ENCODE measurements around the gene MYRFL.
"Not testable (repeated sequence)": the region's sequence is repeated elsewhere in the genome, so short reads cannot be mapped to it uniquely, and the experiment has no call there.

MYRFL gene

DNA sequence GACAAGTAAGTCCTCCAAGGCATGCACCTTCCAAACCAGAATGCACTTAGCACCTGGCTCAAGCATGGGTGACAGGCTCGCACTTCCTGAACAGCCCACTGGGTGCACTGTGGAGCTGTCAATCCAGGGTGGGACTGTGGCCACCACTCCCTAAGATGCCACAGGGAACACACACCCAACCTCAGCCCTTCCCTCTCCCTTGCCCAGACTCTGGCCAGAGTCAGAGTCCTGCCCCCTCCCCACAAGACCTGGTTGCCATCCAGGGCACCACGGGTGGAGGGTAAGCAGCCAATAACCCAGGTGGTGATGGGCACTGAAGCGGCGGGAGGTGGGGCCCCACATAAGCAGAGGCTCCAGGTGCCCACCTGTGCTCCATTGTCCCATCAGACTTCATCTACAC is 160.6 kb downstream of the MYRFL start:
- TF ChIP-seq, protein P1, sequence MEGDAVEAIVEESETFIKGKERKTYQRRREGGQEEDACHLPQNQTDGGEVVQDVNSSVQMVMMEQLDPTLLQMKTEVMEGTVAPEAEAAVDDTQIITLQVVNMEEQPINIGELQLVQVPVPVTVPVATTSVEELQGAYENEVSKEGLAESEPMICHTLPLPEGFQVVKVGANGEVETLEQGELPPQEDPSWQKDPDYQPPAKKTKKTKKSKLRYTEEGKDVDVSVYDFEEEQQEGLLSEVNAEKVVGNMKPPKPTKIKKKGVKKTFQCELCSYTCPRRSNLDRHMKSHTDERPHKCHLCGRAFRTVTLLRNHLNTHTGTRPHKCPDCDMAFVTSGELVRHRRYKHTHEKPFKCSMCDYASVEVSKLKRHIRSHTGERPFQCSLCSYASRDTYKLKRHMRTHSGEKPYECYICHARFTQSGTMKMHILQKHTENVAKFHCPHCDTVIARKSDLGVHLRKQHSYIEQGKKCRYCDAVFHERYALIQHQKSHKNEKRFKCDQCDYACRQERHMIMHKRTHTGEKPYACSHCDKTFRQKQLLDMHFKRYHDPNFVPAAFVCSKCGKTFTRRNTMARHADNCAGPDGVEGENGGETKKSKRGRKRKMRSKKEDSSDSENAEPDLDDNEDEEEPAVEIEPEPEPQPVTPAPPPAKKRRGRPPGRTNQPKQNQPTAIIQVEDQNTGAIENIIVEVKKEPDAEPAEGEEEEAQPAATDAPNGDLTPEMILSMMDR (IDR thresholded peaks at IDR 0.05; ENCODE audit: low read depth, low read length) = no peak; the same call in 1 of the 2 replicates
- no peak overlapping the region for H3K4me3 ChIP-seq (ENCODE audit: low read depth, low read length)

DNA sequence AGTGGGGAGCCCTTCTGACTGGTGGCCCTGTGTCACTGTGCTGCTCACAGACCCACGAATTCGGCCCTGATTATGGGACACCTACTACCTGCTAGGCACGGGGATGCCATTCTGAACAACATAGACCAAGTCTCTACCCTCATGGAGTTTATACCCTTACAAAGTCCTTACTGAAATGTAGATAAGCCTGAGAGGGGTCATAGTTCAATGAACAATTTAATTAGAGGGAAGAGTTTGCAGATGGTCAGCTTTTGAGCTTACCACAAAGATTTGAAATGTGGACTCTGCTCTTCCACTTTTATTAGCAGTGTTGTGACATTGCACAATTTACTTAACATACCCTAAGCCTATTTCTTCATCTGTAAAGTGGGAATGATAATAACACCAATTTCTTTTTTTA is 161.1 kb downstream of the MYRFL start:
- H3K4me3 ChIP-seq (ENCODE audit: low read depth, low read length) = no peak overlapping the region
- TF ChIP-seq, protein P1 (IDR thresholded peaks at IDR 0.05; ENCODE audit: low read depth, low read length) = no peak

DNA sequence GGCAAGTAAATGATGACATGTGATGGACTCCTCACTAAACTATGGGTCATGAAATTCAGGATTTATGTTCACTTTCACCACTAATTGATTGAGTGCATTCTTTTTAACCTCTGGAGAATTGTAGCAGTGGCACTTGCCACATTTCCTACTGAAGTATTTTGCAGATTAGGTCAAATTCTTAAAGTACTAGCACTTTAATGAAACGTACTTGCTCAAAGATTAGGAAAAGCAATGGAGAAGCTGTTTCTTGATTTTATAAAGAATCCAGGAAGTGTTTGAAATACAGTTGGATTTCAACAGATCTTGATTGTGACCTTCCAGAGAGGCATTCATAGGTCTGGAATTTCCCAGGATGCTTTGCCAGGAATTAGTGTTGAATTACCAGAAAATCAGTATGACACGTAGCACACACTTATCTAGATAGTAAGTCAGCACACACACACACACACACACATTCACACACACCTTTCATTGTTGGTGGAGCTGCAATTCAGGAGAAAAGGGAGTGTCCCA is 162.6 kb downstream of the MYRFL start:
- no peak overlapping the region for H3K4me3 ChIP-seq (ENCODE audit: low read depth, low read length)
- TF ChIP-seq, protein P1 (IDR thresholded peaks at IDR 0.05; ENCODE audit: low read depth, low read length) = no peak

DNA sequence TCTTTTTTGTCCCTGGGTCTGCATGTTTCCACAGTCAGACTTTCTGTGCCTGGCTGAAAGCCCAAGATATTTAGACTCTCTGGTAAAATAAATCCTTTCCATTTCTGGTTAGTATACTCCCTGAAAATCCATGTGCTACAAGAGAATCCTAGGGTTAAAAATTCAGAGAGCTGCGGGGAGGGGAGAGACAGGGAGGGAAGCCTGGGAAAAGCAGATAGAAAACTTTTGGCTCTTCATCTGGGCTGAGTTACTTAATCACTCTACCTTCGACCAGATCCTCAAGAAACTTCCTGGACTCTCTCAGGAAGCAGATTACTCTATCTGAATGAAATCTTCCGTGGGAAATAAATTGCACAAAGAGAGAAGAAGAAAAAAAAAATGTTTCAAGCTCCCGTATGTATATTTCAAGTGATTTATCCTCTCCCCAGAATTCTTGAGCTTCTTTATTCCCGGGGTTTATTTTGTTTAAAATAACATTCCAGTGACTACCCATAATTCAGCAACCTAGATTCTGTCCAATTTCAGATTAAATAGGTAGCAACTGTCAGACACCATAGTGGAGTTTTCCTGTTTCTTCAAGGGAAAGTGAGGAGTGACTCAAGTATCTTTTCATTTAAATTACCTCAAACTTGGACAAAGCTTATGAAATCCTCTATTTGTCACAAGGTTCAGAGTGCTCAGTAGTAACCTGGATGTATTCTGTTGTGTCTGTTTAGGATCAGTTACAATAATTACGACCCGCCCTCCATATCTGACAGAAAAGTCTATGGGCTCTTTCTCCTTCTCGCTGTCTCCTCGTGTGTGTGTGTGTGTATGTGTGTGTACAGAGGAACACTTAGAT is 163.7 kb downstream of the MYRFL start:
- TF ChIP-seq, protein P1 (IDR thresholded peaks at IDR 0.05; ENCODE audit: low read depth, low read length) = no peak
- H3K4me3 ChIP-seq (ENCODE audit: low read depth, low read length) = 0 out of 2 replicates have a peak overlapping the region, but pooled peaks have one; percentile 1

- no peak overlapping the region for H3K4me3 ChIP-seq (ENCODE audit: low read depth, low read length)
- TF ChIP-seq, protein P1 (IDR thresholded peaks at IDR 0.05; ENCODE audit: low read depth, low read length) = no peak
Observed at GRCh38 chr12:69991690-69992288, 166.8 kb downstream of the MYRFL start.

- TF ChIP-seq, protein P1 (IDR thresholded peaks at IDR 0.05; ENCODE audit: low read depth, low read length) = no peak
- no peak overlapping the region for H3K4me3 ChIP-seq (ENCODE audit: low read depth, low read length)
Observed at GRCh38 chr12:69993433-69993832, 168.4 kb downstream of the MYRFL start.

GRCh38 chr12:69994086-69994485 is 169.1 kb downstream of the MYRFL start:
- not testable (repeated sequence) for H3K4me3 ChIP-seq (ENCODE audit: low read depth, low read length)
